ENCODE data around the gene SEMA5B. TPM values are rescaled to one million over a fixed set of nuclear protein-coding genes. Genes with fewer than 3 reads are reported as not detected.

Gene SEMA5B
- total and polyA plus RNA-seq, 2 of the 4 experiments (the other 2 are of a cell fraction): not detected

DNA sequence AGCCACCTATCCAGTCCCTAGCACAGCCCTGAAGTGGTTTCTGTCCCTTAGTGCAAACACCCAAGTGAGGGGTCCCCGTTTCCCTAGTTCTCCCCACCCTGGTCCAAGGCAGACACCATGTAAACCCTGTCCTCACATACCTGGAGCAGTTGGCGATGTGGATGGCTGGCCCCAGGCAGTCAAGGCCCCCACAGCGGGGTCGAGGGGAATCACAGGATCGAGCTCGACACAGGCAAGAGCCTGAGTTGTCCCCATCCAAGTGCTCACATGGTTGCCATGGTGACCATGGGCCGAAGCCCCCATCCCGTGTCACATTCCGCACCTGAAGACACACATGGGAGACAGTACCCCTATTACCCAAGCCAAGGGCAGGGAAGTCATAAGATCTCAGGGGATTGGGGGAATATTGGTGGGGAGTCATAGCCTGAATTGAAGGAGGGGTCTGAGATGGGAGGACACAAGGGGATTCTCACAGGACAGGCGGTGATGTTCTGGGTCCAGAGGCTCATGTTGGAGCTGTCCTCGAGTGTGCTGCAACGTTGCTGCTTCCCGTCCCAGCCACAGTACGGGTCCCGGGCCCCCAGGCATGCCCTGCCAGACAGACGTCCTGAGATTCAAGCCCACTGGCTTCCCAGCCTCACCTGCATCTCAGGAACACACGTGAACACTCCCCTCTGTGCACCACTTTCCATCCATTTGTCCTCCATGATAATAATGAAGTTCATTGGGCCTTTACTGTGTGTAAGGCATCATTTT lies 112.1 kb downstream of the SEMA5B start:
- dilution Hi-C loops (cut with HindIII; ENCODE audit: low sequenced_read_pairs, unreplicated experiment): no loop called here
- Histone ChIP-seq H3K4me1 (ENCODE audit: control insufficient read depth, insufficient read depth, low read length) (no peaks in the 10 kb centered on the region), H2AFZ (replicated peaks; ENCODE audit: low read length, poor library complexity) (no peak overlapping the region), H3K9me1 (ENCODE audit: insufficient read depth, low read length) (no peaks in the 10 kb centered on the region), H3K36me3 (ENCODE audit: control insufficient read depth, insufficient read depth, low read length) (no peaks in the 10 kb centered on the region), H3K4me2 (ENCODE audit: low read depth, low read length) (no peak overlapping the region), H3K4me3 (ENCODE audit: insufficient read depth, low read depth, low read length) (no peak overlapping the region), H2AK9ac (replicated peaks; ENCODE audit: low read depth, low read length, poor library complexity) (no peak overlapping the region), H3K27ac (ENCODE audit: insufficient read depth, low read length) (no peak overlapping the region), H3K79me1 (ENCODE audit: low read depth in 1 of 2, low read length in 2 of 2) (no peaks in the 10 kb centered on the region), H2BK15ac (ENCODE audit: low read depth, low read length) (no peak overlapping the region), H4K91ac (ENCODE audit: insufficient read depth, low read depth, low read length) (no peak overlapping the region), H4K20me1 (ENCODE audit: insufficient read depth, low read length) (no peaks in the 10 kb centered on the region), H3K4ac (ENCODE audit: low read depth, low read length) (no peak overlapping the region), H4K8ac (ENCODE audit: low read depth in 2 of 2, low read length in 2 of 2) (no peak overlapping the region), H3K27me3 (ENCODE audit: control insufficient read depth, insufficient read depth, low read length) (peaks cover 59% of the 10 kb centered on the region), H3K56ac (ENCODE audit: extremely low read depth, insufficient read depth, low read length) (no peak overlapping the region), H2BK5ac (ENCODE audit: low read depth, low read length, poor library complexity, severe bottlenecking) (no peak overlapping the region), H3K9me3 (ENCODE audit: control insufficient read depth, insufficient read depth, low read length) (no peaks in the 10 kb centered on the region; the same call in 1 of the 2 replicates), H3K18ac (ENCODE audit: low read depth, low read length) (no peak overlapping the region), H3K9ac (ENCODE audit: low read depth, low read length) (no peak overlapping the region), H3K23ac (ENCODE audit: low read depth, low read length) (no peak overlapping the region), H2BK120ac (ENCODE audit: low read depth, low read length) (no peak overlapping the region), H2AK5ac (ENCODE audit: low read depth, low read length) (no peak overlapping the region), H4K5ac (ENCODE audit: low read depth, low read length) (no peak overlapping the region), H2BK20ac (ENCODE audit: low read depth, low read length) (no peak overlapping the region), H3K14ac (replicated peaks; ENCODE audit: low read depth, low read length) (no peak overlapping the region)
- TF ChIP-seq BHLHE40 (IDR thresholded peaks at IDR 0.05; ENCODE audit: low read depth, low read length) (no peak), RCOR1 (IDR thresholded peaks at IDR 0.05; ENCODE audit: insufficient replicate concordance, low read length) (no peak), FOS (IDR thresholded peaks at IDR 0.05; ENCODE audit: low read depth, low read length) (no peak), SMC3 (IDR thresholded peaks at IDR 0.05; ENCODE audit: low read depth, low read length) (no peak), MXI1 (IDR thresholded peaks at IDR 0.05; ENCODE audit: borderline replicate concordance, low read depth, low read length) (no peak), NFE2L2 (IDR thresholded peaks at IDR 0.05; ENCODE audit: low read depth, low read length) (no peak), MAFK (IDR thresholded peaks at IDR 0.05; ENCODE audit: low read depth, low read length) (no peak), CEBPB (IDR thresholded peaks at IDR 0.05; ENCODE audit: low read depth, low read length) (no peak), MAZ (IDR thresholded peaks at IDR 0.05; ENCODE audit: borderline replicate concordance, low read depth, low read length) (no peak)
- TF ChIP-seq, protein P1, sequence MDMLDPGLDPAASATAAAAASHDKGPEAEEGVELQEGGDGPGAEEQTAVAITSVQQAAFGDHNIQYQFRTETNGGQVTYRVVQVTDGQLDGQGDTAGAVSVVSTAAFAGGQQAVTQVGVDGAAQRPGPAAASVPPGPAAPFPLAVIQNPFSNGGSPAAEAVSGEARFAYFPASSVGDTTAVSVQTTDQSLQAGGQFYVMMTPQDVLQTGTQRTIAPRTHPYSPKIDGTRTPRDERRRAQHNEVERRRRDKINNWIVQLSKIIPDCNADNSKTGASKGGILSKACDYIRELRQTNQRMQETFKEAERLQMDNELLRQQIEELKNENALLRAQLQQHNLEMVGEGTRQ (IDR thresholded peaks at IDR 0.05; ENCODE audit: low read depth, low read length): no peak
- TF ChIP-seq, protein P2, sequence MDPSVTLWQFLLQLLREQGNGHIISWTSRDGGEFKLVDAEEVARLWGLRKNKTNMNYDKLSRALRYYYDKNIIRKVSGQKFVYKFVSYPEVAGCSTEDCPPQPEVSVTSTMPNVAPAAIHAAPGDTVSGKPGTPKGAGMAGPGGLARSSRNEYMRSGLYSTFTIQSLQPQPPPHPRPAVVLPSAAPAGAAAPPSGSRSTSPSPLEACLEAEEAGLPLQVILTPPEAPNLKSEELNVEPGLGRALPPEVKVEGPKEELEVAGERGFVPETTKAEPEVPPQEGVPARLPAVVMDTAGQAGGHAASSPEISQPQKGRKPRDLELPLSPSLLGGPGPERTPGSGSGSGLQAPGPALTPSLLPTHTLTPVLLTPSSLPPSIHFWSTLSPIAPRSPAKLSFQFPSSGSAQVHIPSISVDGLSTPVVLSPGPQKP (IDR thresholded peaks at IDR 0.05; ENCODE audit: borderline replicate concordance, low read depth, low read length): no peak
- TF ChIP-seq, protein P3, sequence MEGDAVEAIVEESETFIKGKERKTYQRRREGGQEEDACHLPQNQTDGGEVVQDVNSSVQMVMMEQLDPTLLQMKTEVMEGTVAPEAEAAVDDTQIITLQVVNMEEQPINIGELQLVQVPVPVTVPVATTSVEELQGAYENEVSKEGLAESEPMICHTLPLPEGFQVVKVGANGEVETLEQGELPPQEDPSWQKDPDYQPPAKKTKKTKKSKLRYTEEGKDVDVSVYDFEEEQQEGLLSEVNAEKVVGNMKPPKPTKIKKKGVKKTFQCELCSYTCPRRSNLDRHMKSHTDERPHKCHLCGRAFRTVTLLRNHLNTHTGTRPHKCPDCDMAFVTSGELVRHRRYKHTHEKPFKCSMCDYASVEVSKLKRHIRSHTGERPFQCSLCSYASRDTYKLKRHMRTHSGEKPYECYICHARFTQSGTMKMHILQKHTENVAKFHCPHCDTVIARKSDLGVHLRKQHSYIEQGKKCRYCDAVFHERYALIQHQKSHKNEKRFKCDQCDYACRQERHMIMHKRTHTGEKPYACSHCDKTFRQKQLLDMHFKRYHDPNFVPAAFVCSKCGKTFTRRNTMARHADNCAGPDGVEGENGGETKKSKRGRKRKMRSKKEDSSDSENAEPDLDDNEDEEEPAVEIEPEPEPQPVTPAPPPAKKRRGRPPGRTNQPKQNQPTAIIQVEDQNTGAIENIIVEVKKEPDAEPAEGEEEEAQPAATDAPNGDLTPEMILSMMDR (conservative IDR thresholded peaks at IDR 0.05; ENCODE audit: low read depth, low read length): no peak
- POLR2A ChIA-PET (ENCODE audit: unreplicated experiment): no interaction called here
- CTCF ChIA-PET: no interaction called here
- no TSS peak for BruUV-seq (replicated peaks)
- in situ Hi-C loops (cut with MboI; ENCODE audit: low sequenced_read_pairs): no loop called here
- DNase-seq (no peak), ATAC-seq (ENCODE audit: low read depth) (no peak)
- intact Hi-C loops (cut with micrococcal nuclease): no loop called here
- WGBS, 2 experiments (ENCODE audit: extremely low coverage in 2 of 2, insufficient read length in 1 of 2): 56% methylated on average over 8 of the region's 17 CpGs; no CpG with 5 or more reads in 1 of the 2 experiments

Data from IMR-90 (cell line).